Renal cortex interstitium (tissue), 11 donors: ENCODE data around the gene ANK3. TPM values are rescaled to one million over a fixed set of nuclear protein-coding genes. Genes with fewer than 3 reads are reported as not detected.

Experiments
- DNase-seq, 11 donors: peaks; one replicate each; pipeline ENCODE4 v3.0.0-alpha.2; 2013; ENCODE audit warnings: low read depth in 9 of 11, low spot score in 4 of 11; ENCODE audit errors: extremely low read depth in 1 of 11
- polyA plus RNA-seq, 3 donors: library from polyadenylated mRNA; unstranded; fragments of 120-200 nt; gene quantifications; one replicate each; pipeline ENCODE4 v1.2.1, GENCODE V29; 2013; ENCODE audit not compliant: insufficient read length in 3 of 3

Gene ANK3
- polyA plus RNA-seq, 3 donors = 135 to 178 (median 163) TPM

DNA sequence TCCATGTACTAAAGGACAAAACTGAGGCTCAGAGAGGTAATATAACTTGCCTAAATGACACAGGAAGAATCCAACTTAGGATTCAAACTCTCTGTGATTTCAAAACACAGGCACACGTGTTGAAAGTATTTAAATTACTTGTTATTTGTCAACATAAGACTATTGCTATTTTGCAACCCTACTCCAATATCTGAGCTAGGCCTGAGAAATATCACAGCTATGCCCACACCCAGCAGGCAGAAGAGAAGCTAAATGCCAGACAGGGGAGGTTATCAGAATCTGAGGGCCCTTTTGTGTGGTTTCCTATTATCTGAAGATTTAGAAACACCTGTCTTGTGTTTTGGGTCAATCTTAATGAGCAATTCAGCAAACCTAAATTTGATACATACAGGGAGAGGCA, 204.3 kb downstream of the ANK3 start:
- DNase-seq = no peak

DNA sequence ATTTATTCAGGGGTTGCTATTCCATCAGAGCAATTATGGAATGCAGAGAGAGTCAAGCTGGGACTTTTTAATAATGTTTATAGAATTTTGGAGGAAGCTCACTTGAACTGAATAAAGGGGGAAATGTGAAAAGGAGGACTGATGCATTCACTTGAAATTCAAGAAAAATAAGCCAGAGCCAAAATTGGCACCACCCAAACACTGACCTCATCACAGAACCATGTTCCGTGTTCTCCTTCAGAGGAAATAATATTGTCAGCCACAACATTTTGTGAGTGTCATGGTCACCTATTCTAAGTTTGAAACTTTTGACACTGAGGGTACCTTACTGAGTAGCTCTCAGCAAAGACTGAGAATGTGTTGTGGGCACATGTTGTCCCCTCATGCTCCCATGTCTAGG, 207.0 kb downstream of the ANK3 start:
- DNase-seq = no peak

DNA sequence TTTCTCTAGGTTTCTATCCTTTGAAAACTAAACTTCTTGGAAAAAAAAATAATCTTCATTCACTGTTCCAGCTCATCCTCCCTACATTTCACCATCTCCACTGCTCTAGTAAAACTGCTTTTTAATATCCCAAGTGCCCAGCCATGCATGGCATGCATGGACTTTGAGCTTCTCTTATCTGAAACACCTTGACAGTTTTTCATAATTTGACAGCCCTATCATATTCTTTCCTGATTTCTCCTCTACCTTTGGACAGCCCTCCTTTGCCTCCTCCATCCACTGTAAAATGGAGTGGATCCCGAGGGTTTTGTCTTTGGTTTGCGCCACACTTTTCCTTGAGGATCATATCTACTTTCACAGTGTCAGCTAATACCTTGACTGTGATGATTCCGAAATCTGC, 212.8 kb downstream of the ANK3 start:
- DNase-seq = no peak

DNA sequence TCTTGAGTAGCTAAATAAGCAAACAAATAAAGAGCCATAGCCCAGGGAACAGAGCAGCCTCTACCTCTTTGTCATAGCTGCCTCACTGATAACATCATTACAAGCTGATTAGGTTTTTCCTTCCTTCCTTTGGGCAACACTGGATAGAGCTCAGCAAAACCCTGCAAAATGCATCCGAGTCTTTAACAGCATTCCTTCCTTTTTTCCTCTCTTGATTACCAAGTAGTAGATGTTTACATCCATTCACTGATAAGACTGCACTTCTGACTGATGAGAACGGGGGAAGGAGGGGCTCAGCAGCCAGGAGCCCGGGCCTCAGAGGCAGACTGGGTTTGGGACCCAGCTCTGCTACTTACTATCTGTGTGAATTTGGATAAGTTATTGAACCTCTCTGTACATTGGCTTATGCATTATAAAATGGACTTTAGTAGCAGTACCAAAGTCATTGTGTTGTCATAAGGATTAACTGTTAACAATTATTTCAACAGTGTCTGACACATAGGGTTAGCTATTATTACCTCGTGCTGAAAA, 214.2 kb downstream of the ANK3 start:
- no peak for DNase-seq

DNA sequence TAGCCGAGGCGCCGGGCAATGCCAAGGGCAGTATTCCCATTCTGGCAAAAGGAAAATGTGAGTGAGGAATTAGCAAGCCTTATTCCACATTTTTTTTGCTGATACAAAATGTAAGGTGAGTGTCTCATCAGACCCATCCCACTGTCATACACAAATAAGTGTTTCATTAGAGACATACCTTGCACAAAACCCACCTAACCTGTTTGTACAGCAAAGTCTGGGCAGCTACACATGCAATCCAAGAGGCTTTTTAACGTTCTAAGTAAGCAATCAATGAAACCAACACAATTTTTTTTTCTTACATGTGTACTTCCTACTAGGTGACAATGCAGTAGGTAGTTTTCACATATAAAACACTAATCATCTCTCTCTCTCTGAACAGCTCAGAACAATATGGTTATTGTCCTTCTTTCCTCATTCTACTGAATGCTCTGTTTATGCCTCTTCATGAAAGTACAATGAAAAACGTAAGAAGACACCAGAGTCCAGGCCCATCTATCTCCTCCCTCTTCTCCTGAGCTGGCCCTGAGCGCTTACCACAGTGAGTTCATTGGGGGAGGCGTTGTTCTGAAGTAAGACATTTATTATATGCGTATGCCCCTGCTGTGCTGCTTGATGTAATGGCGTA, 217.2 kb downstream of the ANK3 start:
- no peak for DNase-seq

DNA sequence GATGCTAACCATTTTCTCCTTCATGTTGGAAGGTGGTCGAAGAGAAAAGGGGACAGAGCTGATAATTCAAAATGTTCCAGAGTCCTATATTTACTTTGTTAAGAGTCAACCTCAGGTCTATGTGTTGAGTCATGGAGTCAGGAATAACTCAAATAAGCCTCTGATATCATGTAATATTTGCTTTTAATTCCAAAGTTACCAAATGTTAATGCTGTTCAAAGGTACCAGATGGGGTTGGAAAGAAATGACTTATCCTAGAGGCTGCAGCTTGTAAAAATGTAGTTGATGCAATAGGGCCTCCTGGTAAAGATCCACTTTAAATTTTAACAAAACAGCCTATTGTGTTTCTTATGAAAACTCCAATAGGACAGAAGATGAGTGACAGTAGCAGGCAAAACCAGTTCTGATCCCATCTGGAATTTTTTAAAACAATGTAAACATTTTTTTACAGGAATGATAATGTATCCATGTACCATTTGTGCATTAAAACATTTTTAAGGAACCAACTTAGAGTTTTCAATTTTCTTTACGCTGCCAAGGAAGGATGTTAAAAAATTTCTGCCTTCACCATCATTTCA, 218.2 kb downstream of the ANK3 start:
- no peak for DNase-seq

DNA sequence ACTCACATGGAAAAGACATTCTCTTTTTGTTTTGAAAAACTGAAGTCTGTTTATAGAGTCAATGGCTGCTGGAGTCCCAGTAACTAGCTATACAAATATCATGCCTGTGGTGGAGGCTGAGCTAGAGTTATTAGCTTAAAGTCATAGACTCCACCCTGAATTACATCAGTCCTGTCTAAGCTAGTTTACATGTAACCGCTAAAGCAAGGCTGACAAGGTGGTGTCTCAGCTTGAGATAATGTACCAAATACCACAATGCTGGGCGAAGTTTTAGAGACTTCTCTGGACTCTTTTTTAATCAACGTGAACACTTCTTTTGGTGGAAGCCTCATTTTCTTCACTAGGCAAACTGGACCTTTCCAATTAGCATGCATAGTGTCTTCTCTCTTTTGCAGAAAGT, 219.4 kb downstream of the ANK3 start:
- no peak for DNase-seq

DNA sequence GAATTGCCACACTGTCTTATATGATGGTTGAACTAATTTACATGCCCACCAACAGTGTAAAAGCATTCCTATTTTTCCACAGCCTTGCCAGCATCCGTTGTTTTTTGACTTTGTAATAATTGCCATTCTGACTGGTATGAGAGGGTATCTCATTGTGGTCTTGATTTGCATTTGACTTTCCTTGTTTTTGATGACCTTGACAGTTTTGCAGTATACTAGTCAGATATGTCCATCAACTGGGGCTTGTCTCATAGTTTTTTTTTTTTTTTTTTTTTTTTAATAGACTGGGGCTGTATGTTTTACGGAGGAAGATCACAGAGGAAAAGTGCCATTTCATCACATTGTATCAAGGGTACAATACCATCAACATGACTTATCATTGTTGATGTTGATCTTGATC, 220.6 kb downstream of the ANK3 start:
- no peak for DNase-seq

DNA sequence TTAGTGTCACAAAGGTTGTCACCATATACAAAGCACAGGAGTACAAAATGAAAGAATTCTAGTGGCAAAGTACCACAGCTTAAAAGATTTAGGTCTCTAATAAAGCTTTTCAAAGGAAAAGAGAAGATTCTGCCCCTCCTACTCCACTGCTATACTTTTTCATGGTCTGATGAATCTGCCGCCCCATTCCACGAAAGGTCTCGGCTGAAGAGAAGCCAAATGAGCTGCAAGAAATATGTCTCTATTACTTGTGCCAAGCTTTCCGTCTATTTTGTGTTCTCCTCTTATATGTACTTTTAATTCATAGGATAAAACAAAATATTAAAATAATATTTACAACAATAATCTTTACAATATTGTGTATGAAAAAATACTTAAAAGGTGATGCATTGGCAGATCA, 222.6 kb downstream of the ANK3 start:
- DNase-seq = peak in 2 of 11 donors; percentile 3 to 20

DNA sequence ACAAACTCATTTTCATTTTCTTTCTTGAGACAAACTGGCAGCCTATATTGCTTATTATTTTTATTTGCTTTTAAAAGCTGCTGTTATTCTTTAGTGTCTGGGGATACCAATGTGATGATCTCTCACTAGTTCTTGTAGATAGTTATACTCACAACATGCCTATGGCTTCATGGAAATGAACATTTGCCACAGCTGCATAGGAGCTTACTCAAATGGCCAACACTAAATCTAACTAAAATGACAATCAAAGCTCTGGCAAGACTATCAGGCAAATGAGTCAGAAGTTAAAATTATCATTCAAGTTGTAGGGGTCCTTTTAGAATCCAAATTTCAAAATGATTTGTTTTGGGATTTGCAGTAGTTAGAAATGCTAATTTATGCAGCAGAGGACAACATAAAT, 225.9 kb downstream of the ANK3 start:
- DNase-seq = no peak

DNA sequence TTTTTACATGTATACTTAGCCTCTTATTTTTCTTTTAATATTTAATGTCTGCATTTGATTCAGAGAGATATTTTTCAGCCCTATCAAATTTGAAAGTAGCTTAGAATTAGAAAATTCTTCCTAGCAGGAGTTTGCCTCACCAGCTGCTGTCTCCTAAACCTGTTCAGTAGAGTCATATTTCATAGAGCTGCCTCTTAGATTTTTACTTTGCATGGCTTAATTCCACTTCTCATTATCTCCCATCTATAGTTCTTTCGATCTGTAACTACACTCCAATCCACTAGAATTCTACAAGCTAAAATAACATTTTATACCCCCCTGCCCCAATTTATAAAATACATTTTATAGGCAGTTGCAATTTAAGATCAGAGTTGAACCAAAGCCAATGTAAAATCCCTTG, 227.0 kb downstream of the ANK3 start:
- DNase-seq = no peak

DNA sequence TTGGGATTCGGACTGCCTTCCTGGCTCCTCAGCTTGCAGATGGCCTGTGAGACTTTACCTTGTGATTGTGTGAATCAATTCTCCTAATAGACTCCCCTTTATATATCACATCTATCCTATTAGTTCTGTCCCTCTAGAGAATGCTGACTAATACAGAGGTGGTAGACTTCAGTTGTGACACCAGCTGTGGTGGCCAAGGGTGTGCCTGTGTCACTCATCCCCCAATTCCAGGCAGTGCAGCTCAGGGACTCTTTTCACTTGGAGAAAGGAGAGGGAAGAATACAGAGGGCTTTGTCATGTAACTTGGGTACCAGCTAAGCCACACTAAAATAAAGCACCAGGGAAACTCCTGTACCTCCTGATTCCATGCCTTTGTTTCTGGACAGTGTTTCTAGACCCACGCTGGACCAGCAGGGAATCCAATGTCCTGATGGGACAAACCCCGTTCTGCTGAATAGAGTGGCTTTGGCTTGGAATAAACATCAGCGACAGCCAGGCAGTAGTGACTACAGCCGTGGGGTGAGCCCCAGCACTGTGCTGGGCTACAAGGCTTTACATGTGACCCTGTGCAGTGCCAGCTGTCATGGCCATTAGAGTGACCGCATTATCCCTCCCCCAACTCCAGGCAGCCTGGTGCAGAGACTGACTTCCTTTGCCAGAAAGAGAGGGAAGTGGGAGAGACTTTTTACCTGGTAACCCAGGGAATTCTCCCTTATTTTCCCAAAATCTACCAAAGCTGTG, 233.6 kb downstream of the ANK3 start:
- no peak for DNase-seq

DNA sequence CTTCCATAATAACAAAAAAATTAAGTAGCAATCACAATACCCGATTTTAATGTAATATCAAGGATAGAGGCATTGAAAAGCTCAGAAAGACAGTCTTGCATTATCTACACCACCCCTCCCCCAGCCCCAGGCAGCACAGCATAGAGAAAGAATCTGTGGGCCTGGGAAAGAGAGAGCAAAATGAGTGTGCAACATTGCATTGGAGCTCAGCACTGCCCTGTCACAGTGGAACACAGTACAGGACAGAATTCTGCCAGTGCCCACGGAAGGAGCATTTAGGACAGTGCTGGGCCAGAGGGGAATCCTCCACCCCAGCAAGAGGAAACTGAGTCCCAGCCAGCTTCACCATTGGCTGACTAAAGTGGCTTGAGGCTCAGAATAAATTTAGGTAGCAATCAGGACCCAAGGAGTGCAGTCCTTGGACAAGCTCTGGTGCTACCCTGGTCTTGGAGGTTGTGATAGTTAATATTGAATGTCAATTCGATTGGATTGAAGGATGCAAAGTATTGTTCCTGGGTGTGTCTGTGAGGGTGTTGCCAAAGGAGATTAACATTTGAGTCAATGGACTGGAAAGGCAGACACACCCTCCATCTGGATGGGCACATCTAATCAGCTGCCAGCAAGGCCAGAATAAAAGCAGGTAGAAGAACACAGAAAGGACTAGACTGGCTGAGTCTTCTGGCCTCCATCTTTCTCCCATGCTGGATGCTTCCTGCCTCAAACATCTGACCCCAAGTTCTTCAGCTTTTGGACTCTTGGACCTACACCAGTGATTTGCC, 234.4 kb downstream of the ANK3 start:
- no peak for DNase-seq

DNA sequence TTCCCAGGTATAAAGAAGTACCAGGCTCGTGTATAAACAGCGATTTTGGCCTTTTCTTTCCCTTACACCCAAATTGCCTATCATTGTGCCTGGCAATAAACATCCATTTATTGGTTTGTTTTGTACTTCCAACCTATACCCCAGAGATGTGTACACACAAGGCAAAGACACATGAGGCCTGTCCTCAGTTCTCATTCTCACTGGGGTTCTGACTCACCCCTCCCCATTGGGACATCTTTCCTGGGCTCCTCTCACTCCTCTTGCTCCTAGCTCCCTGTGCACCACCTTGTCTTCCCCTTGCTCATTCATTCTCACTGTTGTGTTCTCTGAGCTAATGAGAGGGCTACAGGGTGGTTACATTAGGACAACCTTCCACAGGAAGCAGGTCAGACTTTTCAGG, 240.7 kb downstream of the ANK3 start:
- DNase-seq = no peak

DNA sequence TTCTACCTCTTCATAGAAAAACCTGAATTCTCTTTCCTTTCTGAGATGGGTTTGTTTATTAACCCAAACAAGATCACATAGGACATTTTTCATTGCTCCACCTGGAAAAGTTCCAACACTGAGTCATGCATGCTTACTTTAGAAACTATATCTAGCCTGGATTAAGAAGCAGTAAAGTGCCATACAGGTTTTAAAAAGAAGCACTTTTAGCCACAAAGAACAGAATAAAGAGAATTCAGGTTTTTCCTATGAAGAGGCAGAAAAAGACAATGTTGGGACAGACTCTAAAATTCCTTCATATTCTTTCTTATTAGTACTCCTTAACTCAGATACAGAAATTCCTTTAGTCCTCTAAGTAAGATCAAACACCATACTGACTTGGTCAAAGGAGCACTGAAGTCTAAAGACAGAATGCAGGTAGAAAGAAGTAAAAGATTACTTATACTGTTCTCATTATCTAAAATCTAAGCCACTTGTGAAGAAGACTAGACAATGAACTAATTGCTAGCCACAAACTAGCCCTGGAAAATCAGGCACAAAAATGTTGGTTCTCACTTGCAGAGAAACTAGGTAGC, 241.3 kb downstream of the ANK3 start:
- DNase-seq = peak in 4 of 11 donors; percentile 33 to 71 (median 44)

DNA sequence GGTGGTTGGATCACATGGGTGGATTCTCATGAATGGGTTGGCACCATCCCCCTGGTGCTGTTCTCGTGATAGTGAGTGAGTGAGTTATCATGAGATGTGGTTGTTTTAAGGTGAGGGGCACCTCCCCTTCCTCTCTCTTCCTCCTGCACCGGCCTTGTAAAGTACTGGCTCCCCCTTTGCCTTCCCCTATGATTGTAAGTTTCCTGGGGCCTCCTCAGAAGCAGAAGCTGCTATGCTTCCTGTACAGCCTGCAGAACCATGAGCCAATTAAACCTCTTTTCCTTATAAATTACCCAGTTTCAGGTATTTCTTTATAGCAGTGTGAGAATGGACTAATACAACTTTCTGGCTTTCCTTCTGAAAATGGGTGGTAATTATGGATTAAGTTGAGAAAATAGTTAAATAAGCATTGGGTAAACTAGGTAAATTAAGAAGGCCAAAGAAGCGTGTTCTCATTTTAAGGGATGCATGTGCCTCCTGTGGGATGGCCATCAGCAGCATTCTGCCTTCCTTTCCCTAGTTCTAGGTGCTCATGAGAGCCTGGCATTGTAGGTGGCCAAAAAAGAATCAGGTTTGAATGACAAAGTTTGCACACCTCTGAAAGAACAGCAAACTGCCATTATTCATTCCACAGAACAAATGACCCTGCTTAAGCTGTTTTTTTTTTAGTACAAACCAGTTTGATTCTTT, 242.0 kb downstream of the ANK3 start:
- no peak for DNase-seq

DNA sequence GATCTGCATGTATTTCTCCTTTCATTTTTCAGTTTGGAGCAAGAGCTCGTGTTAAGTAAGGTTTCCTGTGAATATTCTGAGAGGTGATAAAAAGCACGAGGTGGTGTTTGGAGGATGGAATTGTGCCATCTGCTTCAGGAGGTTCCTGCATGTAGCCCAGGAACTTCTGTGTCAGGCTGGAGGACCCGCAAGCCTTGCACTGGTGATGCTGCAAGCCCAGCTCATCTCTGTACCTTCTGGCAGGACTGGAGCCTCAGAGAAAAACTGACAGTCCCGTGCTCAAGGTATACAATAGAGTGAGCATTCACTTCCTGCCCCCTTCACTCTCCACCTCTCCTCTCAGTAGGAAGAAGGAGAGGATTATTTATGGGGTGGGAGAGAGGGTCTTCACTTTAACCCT, 242.7 kb downstream of the ANK3 start:
- DNase-seq = no peak

DNA sequence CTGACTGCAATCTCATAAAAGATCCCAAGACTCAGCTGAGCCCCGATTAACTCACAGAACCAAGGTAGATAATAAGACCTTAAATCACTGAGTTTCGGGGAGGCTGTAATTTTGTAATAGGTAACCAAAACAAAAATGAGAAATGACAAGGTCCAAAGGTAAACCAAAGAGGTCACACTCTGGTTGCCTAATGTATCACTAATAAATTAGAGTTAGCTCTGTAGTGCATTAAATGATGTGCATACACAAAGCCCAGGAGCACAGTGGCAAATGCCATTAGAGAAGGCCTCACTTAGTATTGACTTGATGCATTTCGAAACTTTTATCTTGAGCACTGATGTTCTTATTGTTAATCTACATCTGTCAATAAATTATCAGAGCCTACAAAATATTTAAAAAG, 245.6 kb downstream of the ANK3 start:
- no peak for DNase-seq

DNA sequence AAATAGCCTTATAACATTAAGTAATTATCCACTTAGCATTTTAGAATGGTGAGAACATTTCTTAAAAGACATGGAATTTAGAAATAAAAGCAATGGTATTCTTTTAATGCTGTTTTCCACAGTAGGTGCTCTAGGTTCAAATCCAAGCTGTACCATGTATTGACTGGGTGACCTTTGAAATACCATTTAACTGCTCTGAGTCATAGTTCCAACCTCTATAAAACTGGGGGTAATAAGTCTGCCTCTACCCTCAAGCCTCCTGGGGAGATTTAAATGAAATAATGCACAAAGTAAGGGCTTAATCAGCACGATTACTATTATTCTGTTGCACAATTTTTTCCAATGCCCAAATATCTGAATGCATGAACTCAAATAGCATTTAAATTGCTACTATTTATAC, 246.9 kb downstream of the ANK3 start:
- DNase-seq = no peak
